HEK293 (cell line): ENCODE data around the gene ATF6.

Experiments used
- GLIS2 ChIP-seq: fragments of 450-650 bp; formaldehyde crosslinking; IDR thresholded peaks from 2 replicates; pipeline ENCODE4 v1.5.1; 2016; ENCODE audit warnings: missing biosample characterization, missing genetic modification characterization
- IKZF3 ChIP-seq: fragments of 450-650 bp; IDR thresholded peaks from 2 replicates; pipeline ENCODE4 v1.5.0; 2018; ENCODE audit warnings: missing biosample characterization, mild to moderate bottlenecking, missing genetic modification characterization, moderate library complexity
- KLF8 ChIP-seq: fragments of 450-650 bp; formaldehyde crosslinking; IDR thresholded peaks from 2 replicates; pipeline ENCODE4 v1.5.1; 2016; ENCODE audit warnings: missing biosample characterization, missing genetic modification characterization
- KLF9 ChIP-seq: fragments of 450-650 bp; formaldehyde crosslinking; IDR thresholded peaks from 2 replicates; pipeline ENCODE4 v1.5.1; 2016; ENCODE audit warnings: missing biosample characterization, missing genetic modification characterization, low read depth
- MZF1 ChIP-seq: fragments of 450-650 bp; formaldehyde crosslinking; IDR thresholded peaks from 2 replicates; pipeline ENCODE4 v1.5.1; 2017; ENCODE audit warnings: missing biosample characterization, missing genetic modification characterization, borderline replicate concordance
- RBAK ChIP-seq: fragments of 450-650 bp; formaldehyde crosslinking; IDR thresholded peaks from 2 replicates; pipeline ENCODE4 v1.5.1; 2016; ENCODE audit warnings: missing biosample characterization, missing genetic modification characterization
- SP7 ChIP-seq: fragments of 450-650 bp; formaldehyde crosslinking; IDR thresholded peaks from 2 replicates; pipeline ENCODE4 v1.5.1; 2016; ENCODE audit warnings: missing biosample characterization, missing genetic modification characterization
- TCF7L2 ChIP-seq: IDR thresholded peaks from 2 replicates; pipeline ENCODE4 v1.6.1; 2011; ENCODE audit warnings: low read depth, mild to moderate bottlenecking, inconsistent platforms, low read length, moderate library complexity, borderline replicate concordance
- TRIM28 ChIP-seq: IDR thresholded peaks from 2 replicates; pipeline ENCODE4 v1.6.1; 2011; ENCODE audit warnings: low read length, control low read depth, borderline replicate concordance
- ZBTB8A ChIP-seq: fragments of 450-650 bp; formaldehyde crosslinking; IDR thresholded peaks from 2 replicates; pipeline ENCODE4 v1.5.1; 2016; ENCODE audit warnings: missing biosample characterization, missing genetic modification characterization
- ZNF132 ChIP-seq: fragments of 450-650 bp; formaldehyde crosslinking; IDR thresholded peaks from 2 replicates; pipeline ENCODE4 v1.5.1; 2017; ENCODE audit warnings: missing biosample characterization, missing genetic modification characterization, borderline replicate concordance
- ZNF133 ChIP-seq: fragments of 450-650 bp; formaldehyde crosslinking; IDR thresholded peaks from 2 replicates; pipeline ENCODE4 v1.5.1; 2016; ENCODE audit warnings: missing biosample characterization, missing genetic modification characterization
- ZNF140 ChIP-seq: fragments of 450-650 bp; formaldehyde crosslinking; IDR thresholded peaks from 2 replicates; pipeline ENCODE4 v1.5.1; 2016; ENCODE audit warnings: missing biosample characterization, missing genetic modification characterization
- ZNF146 ChIP-seq: fragments of 450-650 bp; formaldehyde crosslinking; IDR thresholded peaks from 2 replicates; pipeline ENCODE4 v1.5.1; 2016; ENCODE audit warnings: missing biosample characterization, missing genetic modification characterization
- ZNF155 ChIP-seq: fragments of 450-650 bp; formaldehyde crosslinking; IDR thresholded peaks from 2 replicates; pipeline ENCODE4 v1.5.1; 2016; ENCODE audit warnings: missing biosample characterization, missing genetic modification characterization
- ZNF239 ChIP-seq: fragments of 450-650 bp; formaldehyde crosslinking; IDR thresholded peaks from 2 replicates; pipeline ENCODE4 v1.5.1; 2016; ENCODE audit warnings: missing biosample characterization, missing genetic modification characterization
- ZNF266 ChIP-seq: fragments of 450-650 bp; formaldehyde crosslinking; IDR thresholded peaks from 2 replicates; pipeline ENCODE4 v1.5.1; 2016; ENCODE audit warnings: missing biosample characterization, missing genetic modification characterization, low read depth
- ZNF280D ChIP-seq: fragments of 450-650 bp; formaldehyde crosslinking; IDR thresholded peaks from 2 replicates; pipeline ENCODE4 v1.5.1; 2016; ENCODE audit warnings: missing biosample characterization, missing genetic modification characterization
- ZNF354C ChIP-seq: fragments of 450-650 bp; formaldehyde crosslinking; IDR thresholded peaks from 2 replicates; pipeline ENCODE4 v1.5.1; 2016; ENCODE audit warnings: missing biosample characterization, missing genetic modification characterization, low read depth, borderline replicate concordance
- ZNF366 ChIP-seq: fragments of 450-650 bp; formaldehyde crosslinking; conservative IDR thresholded peaks from 2 replicates; pipeline ENCODE4 v1.5.1; 2016; ENCODE audit warnings: missing biosample characterization, missing genetic modification characterization
- ZNF404 ChIP-seq: fragments of 450-650 bp; formaldehyde crosslinking; IDR thresholded peaks from 2 replicates; pipeline ENCODE4 v1.5.1; 2017; ENCODE audit warnings: missing biosample characterization, missing genetic modification characterization
- ZNF416 ChIP-seq: fragments of 450-650 bp; formaldehyde crosslinking; IDR thresholded peaks from 2 replicates; pipeline ENCODE4 v1.5.1; 2016; ENCODE audit warnings: missing biosample characterization, missing genetic modification characterization
- ZNF426 ChIP-seq: fragments of 450-650 bp; formaldehyde crosslinking; IDR thresholded peaks from 2 replicates; pipeline ENCODE4 v1.5.1; 2017; ENCODE audit warnings: missing biosample characterization, missing genetic modification characterization, mild to moderate bottlenecking, inconsistent platforms, moderate library complexity
- ZNF555 ChIP-seq: fragments of 450-650 bp; formaldehyde crosslinking; conservative IDR thresholded peaks from 2 replicates; pipeline ENCODE4 v1.5.1; 2017; ENCODE audit warnings: missing biosample characterization, mild to moderate bottlenecking, missing genetic modification characterization, inconsistent platforms
- ZNF561 ChIP-seq: fragments of 450-650 bp; IDR thresholded peaks from 2 replicates; pipeline ENCODE4 v1.5.1; 2018; ENCODE audit warnings: missing biosample characterization, missing genetic modification characterization, borderline replicate concordance
- ZNF585B ChIP-seq: fragments of 450-650 bp; formaldehyde crosslinking; IDR thresholded peaks from 2 replicates; pipeline ENCODE4 v1.5.1; 2016; ENCODE audit warnings: missing biosample characterization, missing genetic modification characterization
- ZNF596 ChIP-seq: fragments of 450-650 bp; IDR thresholded peaks from 2 replicates; pipeline ENCODE4 v1.5.0; 2018; ENCODE audit warnings: missing biosample characterization, mild to moderate bottlenecking, missing genetic modification characterization, moderate library complexity
- ZNF600 ChIP-seq: fragments of 450-650 bp; formaldehyde crosslinking; IDR thresholded peaks from 2 replicates; pipeline ENCODE4 v1.5.1; 2016; ENCODE audit warnings: missing biosample characterization, missing genetic modification characterization
- ZNF621 ChIP-seq: fragments of 450-650 bp; formaldehyde crosslinking; IDR thresholded peaks from 2 replicates; pipeline ENCODE4 v1.5.1; 2017; ENCODE audit warnings: missing biosample characterization, missing genetic modification characterization
- ZNF623 ChIP-seq: fragments of 450-650 bp; formaldehyde crosslinking; IDR thresholded peaks from 2 replicates; pipeline ENCODE4 v1.5.1; 2016; ENCODE audit warnings: missing biosample characterization, missing genetic modification characterization
- ZNF645 ChIP-seq: fragments of 450-650 bp; formaldehyde crosslinking; IDR thresholded peaks from 2 replicates; pipeline ENCODE4; 2016; ENCODE audit warnings: missing biosample characterization, missing genetic modification characterization
- ZNF654 ChIP-seq: fragments of 450-650 bp; formaldehyde crosslinking; IDR thresholded peaks from 2 replicates; pipeline ENCODE4 v1.5.1; 2016; ENCODE audit warnings: low read depth, missing biosample characterization, missing genetic modification characterization
- ZNF660 ChIP-seq: fragments of 450-650 bp; IDR thresholded peaks from 2 replicates; pipeline ENCODE4 v1.5.1; 2018; ENCODE audit warnings: missing biosample characterization, mild to moderate bottlenecking, missing genetic modification characterization
- ZNF664 ChIP-seq: fragments of 450-650 bp; formaldehyde crosslinking; IDR thresholded peaks from 2 replicates; pipeline ENCODE4 v1.5.1; 2016; ENCODE audit warnings: missing biosample characterization, missing genetic modification characterization
- ZNF670 ChIP-seq: fragments of 450-650 bp; formaldehyde crosslinking; IDR thresholded peaks from 2 replicates; pipeline ENCODE4 v1.5.1; 2016; ENCODE audit warnings: missing biosample characterization, missing genetic modification characterization, low read depth
- ZNF776 ChIP-seq: fragments of 450-650 bp; formaldehyde crosslinking; IDR thresholded peaks from 2 replicates; pipeline ENCODE4 v1.5.0; 2017; ENCODE audit warnings: missing biosample characterization, missing genetic modification characterization, borderline replicate concordance
- ZNF792 ChIP-seq: fragments of 450-650 bp; formaldehyde crosslinking; IDR thresholded peaks from 2 replicates; pipeline ENCODE4 v1.5.1; 2016; ENCODE audit warnings: missing biosample characterization, missing genetic modification characterization
- ZNF830 ChIP-seq: fragments of 450-650 bp; IDR thresholded peaks from 2 replicates; pipeline ENCODE4 v1.5.0; 2018; ENCODE audit warnings: missing biosample characterization, missing genetic modification characterization, low read depth, mild to moderate bottlenecking, moderate library complexity
- ZSCAN30 ChIP-seq: fragments of 450-650 bp; IDR thresholded peaks from 2 replicates; pipeline ENCODE4 v1.5.1; 2018; ENCODE audit warnings: missing biosample characterization, mild to moderate bottlenecking, missing genetic modification characterization, moderate library complexity

ATF6 gene

GRCh38 chr1:161766102-161766981, at the start of gene ATF6 (continued):
- TF ChIP-seq ZNF670 (tag by site-specific recombination) (no peak), ZNF366 (peak; percentile 75), ZNF561 (tag by site-specific recombination) (peak; percentile 60), ZNF133 (tag by site-specific recombination) (no peak), ZBTB8A (tag by site-specific recombination) (peak; percentile 49; the same call in 1 of the 2 replicates), ZNF555 (tag by site-specific recombination) (no peak), ZNF600 (peak; percentile 92), ZNF830 (tag by site-specific recombination) (no peak), ZNF146 (tag by site-specific recombination) (no peak), ZNF132 (tag by site-specific recombination) (no peak), ZNF596 (no peak), ZNF266 (no peak), ZNF776 (tag by site-specific recombination) (no peak), ZNF623 (tag by site-specific recombination) (no peak), MZF1 (tag by site-specific recombination) (0 out of 2 replicates have a peak, but pooled peaks have one; percentile 8), ZNF354C (tag by site-specific recombination) (no peak), TCF7L2 (no peak), ZNF155 (tag by site-specific recombination) (0 out of 2 replicates have a peak, but pooled peaks have one; percentile 50), SP7 (peak; percentile 59; the same call in 1 of the 2 replicates), ZNF645 (no peak), ZNF416 (tag by site-specific recombination) (no peak), ZNF280D (tag by site-specific recombination) (no peak), IKZF3 (tag by site-specific recombination) (peak; percentile 96), ZNF140 (tag by site-specific recombination) (no peak), ZNF239 (tag by site-specific recombination) (no peak), ZNF792 (tag by site-specific recombination) (no peak), ZNF660 (tag by site-specific recombination) (peak; percentile 95), KLF9 (tag by site-specific recombination) (no peak), ZNF426 (no peak), KLF8 (tag by site-specific recombination) (peak; percentile 64), RBAK (tag by site-specific recombination) (no peak), ZNF654 (no peak), ZSCAN30 (peak; percentile 71; the same call in 1 of the 2 replicates), TRIM28 (peak; percentile 92), GLIS2 (tag by site-specific recombination) (no peak), ZNF404 (tag by site-specific recombination) (no peak), ZNF585B (no peak), ZNF664 (tag by site-specific recombination) (0 out of 2 replicates have a peak, but pooled peaks have one; percentile 6), ZNF621 (tag by site-specific recombination) (no peak)
